ENCODE measurements around the gene HRH1. TPM values are rescaled to one million over a fixed set of nuclear protein-coding genes. Genes with fewer than 3 reads are reported as not detected.
A peak's percentile ranks its signal among the peaks of the same experiment; 100 is the strongest.

The HRH1 gene
- total and polyA plus RNA-seq, 2 experiments from 2014 or later: not detected

DNA sequence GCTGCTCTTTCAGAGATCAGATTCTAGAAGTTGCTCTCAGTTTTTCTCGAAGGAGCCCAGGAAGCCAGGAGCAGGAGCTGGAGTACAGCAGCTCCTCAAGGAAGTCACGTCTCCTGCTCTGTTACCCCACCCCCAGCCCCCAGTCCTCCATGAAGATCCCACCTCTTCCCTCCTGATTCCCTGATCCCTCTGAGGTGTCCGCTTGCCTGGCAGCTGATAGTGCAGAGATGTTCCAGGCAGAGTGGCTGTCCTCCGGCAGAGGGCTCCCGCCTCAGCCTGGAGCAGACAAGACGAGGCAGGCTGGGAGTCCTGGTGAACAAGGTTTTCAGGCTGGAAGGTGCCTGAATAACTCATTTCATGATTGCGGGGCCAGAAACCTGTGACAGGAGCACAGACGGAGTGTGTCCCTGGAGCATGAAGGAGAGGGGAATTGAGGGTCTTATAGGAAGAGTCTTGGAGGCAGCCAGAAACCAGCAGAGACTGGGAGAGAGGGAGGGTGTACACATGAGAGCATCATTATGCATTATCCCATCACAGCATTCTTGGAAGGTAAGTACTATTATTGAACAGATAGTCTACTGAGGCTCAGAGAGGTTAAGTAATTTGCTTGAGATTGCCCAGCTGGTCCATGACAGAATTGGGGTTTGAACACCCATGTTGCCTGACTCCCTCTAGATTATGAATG is 1.2 kb downstream of the HRH1 start:
- no peak overlapping the region for H3K27ac ChIP-seq (ENCODE audit: low read depth)
- H4K20me1 ChIP-seq (replicated peaks; ENCODE audit: insufficient read depth): no peaks in the 10 kb centered on the region
- no peaks in the 10 kb centered on the region for H3K36me3 ChIP-seq (ENCODE audit: insufficient read depth)
- Mint-ChIP-seq H3K36me3 (ENCODE audit: low read depth) (no peaks in the 10 kb centered on the region), H3K27me3 (ENCODE audit: insufficient read depth, low read depth, poor library complexity) (peaks cover 29% of the 10 kb centered on the region), H3K4me3 (peak overlapping the region; percentile 81), H3K4me1 (peaks cover 10% of the 10 kb centered on the region; the same call in 2 of the 3 replicates), H3K27ac (no peak overlapping the region), H3K9me3 (0 out of 3 replicates have a peak, but pooled peaks cover 3% of the 10 kb centered on the region)
- H3K9me2 ChIP-seq (ENCODE audit: insufficient read depth): no peaks in the 10 kb centered on the region
- peak overlapping the region; percentile 98 for H3K4me2 ChIP-seq
- ATAC-seq: peak; percentile 91
- peak; percentile 73 for DNase-seq (ENCODE audit: low spot score)
- H3K79me2 ChIP-seq (replicated peaks; ENCODE audit: insufficient read depth): no peaks in the 10 kb centered on the region
- peaks cover 53% of the 10 kb centered on the region for H3K27me3 ChIP-seq (ENCODE audit: insufficient read depth)
- TF ChIP-seq POLR2AphosphoS5 (IDR thresholded peaks at IDR 0.05; ENCODE audit: low read depth): no peak
- TF ChIP-seq, protein P1, sequence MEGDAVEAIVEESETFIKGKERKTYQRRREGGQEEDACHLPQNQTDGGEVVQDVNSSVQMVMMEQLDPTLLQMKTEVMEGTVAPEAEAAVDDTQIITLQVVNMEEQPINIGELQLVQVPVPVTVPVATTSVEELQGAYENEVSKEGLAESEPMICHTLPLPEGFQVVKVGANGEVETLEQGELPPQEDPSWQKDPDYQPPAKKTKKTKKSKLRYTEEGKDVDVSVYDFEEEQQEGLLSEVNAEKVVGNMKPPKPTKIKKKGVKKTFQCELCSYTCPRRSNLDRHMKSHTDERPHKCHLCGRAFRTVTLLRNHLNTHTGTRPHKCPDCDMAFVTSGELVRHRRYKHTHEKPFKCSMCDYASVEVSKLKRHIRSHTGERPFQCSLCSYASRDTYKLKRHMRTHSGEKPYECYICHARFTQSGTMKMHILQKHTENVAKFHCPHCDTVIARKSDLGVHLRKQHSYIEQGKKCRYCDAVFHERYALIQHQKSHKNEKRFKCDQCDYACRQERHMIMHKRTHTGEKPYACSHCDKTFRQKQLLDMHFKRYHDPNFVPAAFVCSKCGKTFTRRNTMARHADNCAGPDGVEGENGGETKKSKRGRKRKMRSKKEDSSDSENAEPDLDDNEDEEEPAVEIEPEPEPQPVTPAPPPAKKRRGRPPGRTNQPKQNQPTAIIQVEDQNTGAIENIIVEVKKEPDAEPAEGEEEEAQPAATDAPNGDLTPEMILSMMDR (conservative IDR thresholded peaks at IDR 0.05; ENCODE audit: low read depth in 2 of 2): peak; percentile 50 to 77
- no peaks in the 10 kb centered on the region for H3F3A ChIP-seq (replicated peaks; ENCODE audit: low read depth)
- peaks cover 5% of the 10 kb centered on the region; the same call in 1 of the 2 replicates for H3K4me1 ChIP-seq (ENCODE audit: insufficient read depth)
- H3K4me3 ChIP-seq: peak overlapping the region; percentile 71
- H2AFZ ChIP-seq: peak overlapping the region; percentile 99

DNA sequence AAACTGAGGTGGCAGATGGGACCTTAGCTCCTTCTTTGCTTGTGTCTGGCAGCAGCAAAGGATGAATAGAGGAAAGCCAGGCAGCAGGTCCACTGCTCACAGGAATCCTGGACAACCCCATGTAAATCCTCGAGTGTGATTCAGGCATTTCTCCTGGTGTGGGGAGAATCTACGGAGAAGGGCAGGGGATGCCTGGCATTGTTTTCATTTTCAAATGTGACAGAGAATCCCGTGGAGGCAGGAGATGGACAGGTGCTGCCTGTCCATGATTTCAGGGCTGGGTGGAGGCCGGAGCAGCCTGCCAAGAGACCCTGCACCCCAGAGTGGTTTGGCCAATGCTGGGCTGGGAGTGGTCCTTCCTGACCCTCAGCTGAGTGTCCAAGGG is 1.7 kb downstream of the HRH1 start:
- H2AFZ ChIP-seq: no peak overlapping the region
- H3K36me3 ChIP-seq (ENCODE audit: insufficient read depth): no peaks in the 10 kb centered on the region
- no peaks in the 10 kb centered on the region for H3K36me3 Mint-ChIP-seq (ENCODE audit: low read depth)
- H3F3A ChIP-seq (replicated peaks; ENCODE audit: low read depth): no peaks in the 10 kb centered on the region
- H3K9me3 Mint-ChIP-seq: 0 out of 3 replicates have a peak, but pooled peaks cover 3% of the 10 kb centered on the region
- H3K4me1 ChIP-seq (ENCODE audit: insufficient read depth): peaks cover 5% of the 10 kb centered on the region; the same call in 1 of the 2 replicates
- no peak for DNase-seq (ENCODE audit: low spot score)
- no peak overlapping the region for H3K4me2 ChIP-seq
- no peak overlapping the region for H3K4me3 ChIP-seq
- H3K27ac Mint-ChIP-seq: no peak overlapping the region
- H3K79me2 ChIP-seq (replicated peaks; ENCODE audit: insufficient read depth): no peaks in the 10 kb centered on the region
- no peak for ATAC-seq
- no peak overlapping the region for H3K27ac ChIP-seq (ENCODE audit: low read depth)
- no peak overlapping the region for H3K4me3 Mint-ChIP-seq
- peaks cover 53% of the 10 kb centered on the region for H3K27me3 ChIP-seq (ENCODE audit: insufficient read depth)
- no peaks in the 10 kb centered on the region for H3K9me2 ChIP-seq (ENCODE audit: insufficient read depth)
- peaks cover 29% of the 10 kb centered on the region for H3K27me3 Mint-ChIP-seq (ENCODE audit: insufficient read depth, low read depth, poor library complexity)
- peaks cover 10% of the 10 kb centered on the region; the same call in 2 of the 3 replicates for H3K4me1 Mint-ChIP-seq
- no peaks in the 10 kb centered on the region for H4K20me1 ChIP-seq (replicated peaks; ENCODE audit: insufficient read depth)
- TF ChIP-seq ZNF331 (CRISPR knock-in tag; IDR thresholded peaks at IDR 0.05; ENCODE audit: low read depth) (no peak), POLR2AphosphoS5 (IDR thresholded peaks at IDR 0.05; ENCODE audit: low read depth) (no peak), EZH2phosphoT487 (IDR thresholded peaks at IDR 0.05; ENCODE audit: unreplicated experiment) (no peak), ZNF114 (CRISPR knock-in tag; IDR thresholded peaks at IDR 0.05) (no peak)
- TF ChIP-seq, protein P2, sequence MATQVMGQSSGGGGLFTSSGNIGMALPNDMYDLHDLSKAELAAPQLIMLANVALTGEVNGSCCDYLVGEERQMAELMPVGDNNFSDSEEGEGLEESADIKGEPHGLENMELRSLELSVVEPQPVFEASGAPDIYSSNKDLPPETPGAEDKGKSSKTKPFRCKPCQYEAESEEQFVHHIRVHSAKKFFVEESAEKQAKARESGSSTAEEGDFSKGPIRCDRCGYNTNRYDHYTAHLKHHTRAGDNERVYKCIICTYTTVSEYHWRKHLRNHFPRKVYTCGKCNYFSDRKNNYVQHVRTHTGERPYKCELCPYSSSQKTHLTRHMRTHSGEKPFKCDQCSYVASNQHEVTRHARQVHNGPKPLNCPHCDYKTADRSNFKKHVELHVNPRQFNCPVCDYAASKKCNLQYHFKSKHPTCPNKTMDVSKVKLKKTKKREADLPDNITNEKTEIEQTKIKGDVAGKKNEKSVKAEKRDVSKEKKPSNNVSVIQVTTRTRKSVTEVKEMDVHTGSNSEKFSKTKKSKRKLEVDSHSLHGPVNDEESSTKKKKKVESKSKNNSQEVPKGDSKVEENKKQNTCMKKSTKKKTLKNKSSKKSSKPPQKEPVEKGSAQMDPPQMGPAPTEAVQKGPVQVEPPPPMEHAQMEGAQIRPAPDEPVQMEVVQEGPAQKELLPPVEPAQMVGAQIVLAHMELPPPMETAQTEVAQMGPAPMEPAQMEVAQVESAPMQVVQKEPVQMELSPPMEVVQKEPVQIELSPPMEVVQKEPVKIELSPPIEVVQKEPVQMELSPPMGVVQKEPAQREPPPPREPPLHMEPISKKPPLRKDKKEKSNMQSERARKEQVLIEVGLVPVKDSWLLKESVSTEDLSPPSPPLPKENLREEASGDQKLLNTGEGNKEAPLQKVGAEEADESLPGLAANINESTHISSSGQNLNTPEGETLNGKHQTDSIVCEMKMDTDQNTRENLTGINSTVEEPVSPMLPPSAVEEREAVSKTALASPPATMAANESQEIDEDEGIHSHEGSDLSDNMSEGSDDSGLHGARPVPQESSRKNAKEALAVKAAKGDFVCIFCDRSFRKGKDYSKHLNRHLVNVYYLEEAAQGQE (IDR thresholded peaks at IDR 0.05; ENCODE audit: unreplicated experiment): no peak
- TF ChIP-seq, protein P3, sequence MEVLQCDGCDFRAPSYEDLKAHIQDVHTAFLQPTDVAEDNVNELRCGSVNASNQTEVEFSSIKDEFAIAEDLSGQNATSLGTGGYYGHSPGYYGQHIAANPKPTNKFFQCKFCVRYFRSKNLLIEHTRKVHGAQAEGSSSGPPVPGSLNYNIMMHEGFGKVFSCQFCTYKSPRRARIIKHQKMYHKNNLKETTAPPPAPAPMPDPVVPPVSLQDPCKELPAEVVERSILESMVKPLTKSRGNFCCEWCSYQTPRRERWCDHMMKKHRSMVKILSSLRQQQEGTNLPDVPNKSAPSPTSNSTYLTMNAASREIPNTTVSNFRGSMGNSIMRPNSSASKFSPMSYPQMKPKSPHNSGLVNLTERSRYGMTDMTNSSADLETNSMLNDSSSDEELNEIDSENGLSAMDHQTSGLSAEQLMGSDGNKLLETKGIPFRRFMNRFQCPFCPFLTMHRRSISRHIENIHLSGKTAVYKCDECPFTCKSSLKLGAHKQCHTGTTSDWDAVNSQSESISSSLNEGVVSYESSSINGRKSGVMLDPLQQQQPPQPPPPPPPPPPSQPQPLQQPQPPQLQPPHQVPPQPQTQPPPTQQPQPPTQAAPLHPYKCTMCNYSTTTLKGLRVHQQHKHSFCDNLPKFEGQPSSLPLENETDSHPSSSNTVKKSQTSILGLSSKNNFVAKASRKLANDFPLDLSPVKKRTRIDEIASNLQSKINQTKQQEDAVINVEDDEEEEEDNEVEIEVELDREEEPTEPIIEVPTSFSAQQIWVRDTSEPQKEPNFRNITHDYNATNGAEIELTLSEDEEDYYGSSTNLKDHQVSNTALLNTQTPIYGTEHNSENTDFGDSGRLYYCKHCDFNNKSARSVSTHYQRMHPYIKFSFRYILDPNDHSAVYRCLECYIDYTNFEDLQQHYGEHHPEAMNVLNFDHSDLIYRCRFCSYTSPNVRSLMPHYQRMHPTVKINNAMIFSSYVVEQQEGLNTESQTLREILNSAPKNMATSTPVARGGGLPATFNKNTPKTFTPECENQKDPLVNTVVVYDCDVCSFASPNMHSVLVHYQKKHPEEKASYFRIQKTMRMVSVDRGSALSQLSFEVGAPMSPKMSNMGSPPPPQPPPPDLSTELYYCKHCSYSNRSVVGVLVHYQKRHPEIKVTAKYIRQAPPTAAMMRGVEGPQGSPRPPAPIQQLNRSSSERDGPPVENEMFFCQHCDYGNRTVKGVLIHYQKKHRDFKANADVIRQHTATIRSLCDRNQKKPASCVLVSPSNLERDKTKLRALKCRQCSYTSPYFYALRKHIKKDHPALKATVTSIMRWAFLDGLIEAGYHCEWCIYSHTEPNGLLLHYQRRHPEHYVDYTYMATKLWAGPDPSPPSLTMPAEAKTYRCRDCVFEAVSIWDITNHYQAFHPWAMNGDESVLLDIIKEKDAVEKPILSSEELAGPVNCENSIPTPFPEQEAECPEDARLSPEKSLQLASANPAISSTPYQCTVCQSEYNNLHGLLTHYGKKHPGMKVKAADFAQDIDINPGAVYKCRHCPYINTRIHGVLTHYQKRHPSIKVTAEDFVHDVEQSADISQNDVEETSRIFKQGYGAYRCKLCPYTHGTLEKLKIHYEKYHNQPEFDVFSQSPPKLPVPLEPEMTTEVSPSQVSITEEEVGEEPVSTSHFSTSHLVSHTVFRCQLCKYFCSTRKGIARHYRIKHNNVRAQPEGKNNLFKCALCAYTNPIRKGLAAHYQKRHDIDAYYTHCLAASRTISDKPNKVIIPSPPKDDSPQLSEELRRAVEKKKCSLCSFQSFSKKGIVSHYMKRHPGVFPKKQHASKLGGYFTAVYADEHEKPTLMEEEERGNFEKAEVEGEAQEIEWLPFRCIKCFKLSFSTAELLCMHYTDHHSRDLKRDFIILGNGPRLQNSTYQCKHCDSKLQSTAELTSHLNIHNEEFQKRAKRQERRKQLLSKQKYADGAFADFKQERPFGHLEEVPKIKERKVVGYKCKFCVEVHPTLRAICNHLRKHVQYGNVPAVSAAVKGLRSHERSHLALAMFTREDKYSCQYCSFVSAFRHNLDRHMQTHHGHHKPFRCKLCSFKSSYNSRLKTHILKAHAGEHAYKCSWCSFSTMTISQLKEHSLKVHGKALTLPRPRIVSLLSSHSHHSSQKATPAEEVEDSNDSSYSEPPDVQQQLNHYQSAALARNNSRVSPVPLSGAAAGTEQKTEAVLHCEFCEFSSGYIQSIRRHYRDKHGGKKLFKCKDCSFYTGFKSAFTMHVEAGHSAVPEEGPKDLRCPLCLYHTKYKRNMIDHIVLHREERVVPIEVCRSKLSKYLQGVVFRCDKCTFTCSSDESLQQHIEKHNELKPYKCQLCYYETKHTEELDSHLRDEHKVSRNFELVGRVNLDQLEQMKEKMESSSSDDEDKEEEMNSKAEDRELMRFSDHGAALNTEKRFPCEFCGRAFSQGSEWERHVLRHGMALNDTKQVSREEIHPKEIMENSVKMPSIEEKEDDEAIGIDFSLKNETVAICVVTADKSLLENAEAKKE (CRISPR knock-in tag; IDR thresholded peaks at IDR 0.05): no peak
- TF ChIP-seq, protein P4, sequence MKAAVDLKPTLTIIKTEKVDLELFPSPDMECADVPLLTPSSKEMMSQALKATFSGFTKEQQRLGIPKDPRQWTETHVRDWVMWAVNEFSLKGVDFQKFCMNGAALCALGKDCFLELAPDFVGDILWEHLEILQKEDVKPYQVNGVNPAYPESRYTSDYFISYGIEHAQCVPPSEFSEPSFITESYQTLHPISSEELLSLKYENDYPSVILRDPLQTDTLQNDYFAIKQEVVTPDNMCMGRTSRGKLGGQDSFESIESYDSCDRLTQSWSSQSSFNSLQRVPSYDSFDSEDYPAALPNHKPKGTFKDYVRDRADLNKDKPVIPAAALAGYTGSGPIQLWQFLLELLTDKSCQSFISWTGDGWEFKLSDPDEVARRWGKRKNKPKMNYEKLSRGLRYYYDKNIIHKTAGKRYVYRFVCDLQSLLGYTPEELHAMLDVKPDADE (IDR thresholded peaks at IDR 0.05): no peak
